ENCODE results near the gene UNC80. TPM values are rescaled to one million over a fixed set of nuclear protein-coding genes. Genes with fewer than 3 reads are reported as not detected.

The UNC80 gene
- total and polyA plus RNA-seq, 2 of the 13 experiments (the other 11 are each of a cell fraction or from before 2014, with no cell fraction given): not detected

- Histone ChIP-seq H4K20me1 (ENCODE audit: insufficient read depth, low read length) (no peaks in the 10 kb centered on the region), H3K4me3 (replicated peaks in 1 of 3; ENCODE audit: insufficient read depth in 1 of 3, low read depth in 2 of 3, low read length in 3 of 3) (no peak overlapping the region), H3K79me2 (ENCODE audit: insufficient read depth, low read length) (no peaks in the 10 kb centered on the region), H3K27me3 (ENCODE audit: control insufficient read depth in 1 of 2, insufficient read depth in 2 of 2, low read length in 2 of 2) (no peaks in the 10 kb centered on the region), H3K4me1 (ENCODE audit: insufficient read depth, low read length) (no peaks in the 10 kb centered on the region), H3K27ac (ENCODE audit: extremely low read length, insufficient read depth, low read length) (no peak overlapping the region), H3K4me2 (ENCODE audit: low read depth, low read length) (no peak overlapping the region), H3K9me3 (ENCODE audit: low read length) (no peaks in the 10 kb centered on the region), H3K9ac (ENCODE audit: insufficient read depth, low read depth, low read length) (no peak overlapping the region), H2AFZ (ENCODE audit: low read length) (no peak overlapping the region), H3K36me3 (replicated peaks in 1 of 2; ENCODE audit: control insufficient read depth in 1 of 2, insufficient read depth in 2 of 2, low read length in 2 of 2) (no peaks in the 10 kb centered on the region)
- DNase-seq (ENCODE audit: low spot score) (no peak), FAIRE-seq (no peak), ATAC-seq (no peak)
- BruUV-seq (replicated peaks): no TSS peak
- in situ Hi-C loops (cut with HindIII; ENCODE audit: extremely low pct_ligation_motif_present, low pct_unique_long_range_greater_than_20kb): no loop called here
- POLR2A ChIA-PET: no interaction called here
- TF ChIP-seq RBM22 (optimal IDR thresholded peaks at IDR 0.05; ENCODE audit: low read length): no peak
- TF ChIP-seq TRIM24 (CRISPR knock-in tag; IDR thresholded peaks at IDR 0.05): no peak
- no peak for TF ChIP-seq ZNF75D (CRISPR knock-in tag; IDR thresholded peaks at IDR 0.05; ENCODE audit: borderline replicate concordance)
- no peak for TF ChIP-seq ZNF589 (CRISPR knock-in tag; conservative IDR thresholded peaks at IDR 0.05)
- TF ChIP-seq ZNF513 (CRISPR knock-in tag; conservative IDR thresholded peaks at IDR 0.05): no peak
- TF ChIP-seq RELA (CRISPR knock-in tag; IDR thresholded peaks at IDR 0.05): no peak
- TF ChIP-seq RORA (CRISPR knock-in tag; IDR thresholded peaks at IDR 0.05): no peak
- TF ChIP-seq SKIL (CRISPR knock-in tag; IDR thresholded peaks at IDR 0.05; ENCODE audit: borderline replicate concordance): no peak
- no peak for TF ChIP-seq SMC3 (IDR thresholded peaks at IDR 0.05; ENCODE audit: low read length)
- no peak for TF ChIP-seq POLR2G (IDR thresholded peaks at IDR 0.05; ENCODE audit: low read depth, low read length)
- CTCF ChIA-PET (ENCODE audit: low intra/inter-chr PET ratio, low total read pairs): no interaction called here
- WGBS (ENCODE audit: low lambda C conversion rate): 21% methylated on average over 3 of the region's 3 CpGs
- intact Hi-C loops (cut with micrococcal nuclease; ENCODE audit: unreplicated experiment): no loop called here
These were observed 51.9 kb downstream of the UNC80 start for GRCh38 chr2:209823484-209823883.
